Neutrophil (primary cell): ENCODE measurements around the gene TMEM143.
A peak's percentile ranks its signal among the peaks of the same experiment; 100 is the strongest.

Source experiments
- H3K27ac ChIP-seq: fragments of 200-600 bp; sonication (generic); 2 replicates; pipeline ENCODE4 v1.5.1; 2016; ENCODE audit warnings: mild to moderate bottlenecking, moderate library complexity
- H3K27me3 ChIP-seq: fragments of 200-600 bp; sonication (generic); 2 replicates; pipeline ENCODE4 v1.6.0; 2016; ENCODE audit warnings: mild to moderate bottlenecking
- H3K36me3 ChIP-seq: fragments of 200-600 bp; sonication (generic); 2 replicates; pipeline ENCODE4 v1.5.1; 2017
- H3K4me1 ChIP-seq, 2 experiments: fragments of 200-600 bp in 1 of 2; sonication (generic) in 1 of 2; 1 replicate in 1 of 2; 2 replicates in 1 of 2; pipeline versions ENCODE4 v1.5.1 to v1.6.1; 2013 to 2016; ENCODE audit warnings: low read depth in 1 of 2, low read length in 1 of 2, mild to moderate bottlenecking in 1 of 2, moderate library complexity in 1 of 2; ENCODE audit not compliant: control insufficient read depth in 1 of 2, insufficient read depth in 1 of 2
- H3K4me3 ChIP-seq, 2 experiments: fragments of 200-600 bp in 1 of 2; sonication (generic) in 1 of 2; 1 replicate in 1 of 2; 2 replicates in 1 of 2; pipeline ENCODE4 v1.5.1; 2013 to 2016; ENCODE audit warnings: low read depth in 1 of 2, low read length in 1 of 2, mild to moderate bottlenecking in 1 of 2, moderate library complexity in 1 of 2
- H3K9me3 ChIP-seq: fragments of 200-600 bp; sonication (generic); 2 replicates; pipeline ENCODE4 v1.5.1; 2016
- CTCF ChIP-seq: fragments of 200-600 bp; sonication (generic); IDR thresholded peaks from 2 replicates; pipeline ENCODE4 v1.5.1; 2016; ENCODE audit warnings: antibody characterized with exemption

Gene TMEM143

GRCh38 chr19:48329167-48329891 lies 34.4 kb downstream of the TMEM143 start:
- Histone ChIP-seq H3K36me3 (peaks cover 19% of the 10 kb centered on the region), H3K4me1 (peaks cover 94 to 95% of the 10 kb centered on the region in 2 experiments), H3K9me3 (no peaks in the 10 kb centered on the region), H3K4me3 (peak overlapping the region; percentile 51 to 57), H3K27me3 (no peaks in the 10 kb centered on the region), H3K27ac (peak overlapping the region; percentile 89)
- TF ChIP-seq CTCF, result no peak

- Histone ChIP-seq H3K27me3 (no peaks in the 10 kb centered on the region), H3K9me3 (no peaks in the 10 kb centered on the region), H3K27ac (peak within 1 kb of the TSS; percentile 99), H3K36me3 (peaks cover 16% of the 10 kb centered on the region), H3K4me3 (peak within 1 kb of the TSS; percentile 65 to 88), H3K4me1 (peaks cover 95 to 97% of the 10 kb centered on the region in 2 experiments)
- no peak for TF ChIP-seq CTCF
These were observed 38.4 kb downstream of the TMEM143 start, which contains the start of gene EMP3 for GRCh38 chr19:48325265-48325910. Gene EMP3 (plus strand): TSS chr19:48325552. CDS start chr19:48326845, 1,293 bp downstream.

- Histone ChIP-seq H3K36me3 (no peaks in the 10 kb centered on the region), H3K27ac (peak overlapping the region; percentile 99), H3K4me3 (peak overlapping the region; percentile 78 to 93), H3K4me1 (peaks cover 67 to 72% of the 10 kb centered on the region in 2 experiments), H3K27me3 (no peaks in the 10 kb centered on the region), H3K9me3 (no peaks in the 10 kb centered on the region)
- peak; percentile 67 for TF ChIP-seq CTCF
These were observed 41.8 kb downstream of the TMEM143 start for GRCh38 chr19:48321622-48322591.

GRCh38 chr19:48321372-48321621 lies 42.4 kb downstream of the TMEM143 start:
- peak overlapping the region; percentile 99 for H3K27ac ChIP-seq
- no peaks in the 10 kb centered on the region for H3K9me3 ChIP-seq
- no peaks in the 10 kb centered on the region for H3K27me3 ChIP-seq
- no peaks in the 10 kb centered on the region for H3K36me3 ChIP-seq
- TF ChIP-seq CTCF, result no peak
- H3K4me3 ChIP-seq, result peak overlapping the region; percentile 78 to 93
- H3K4me1 ChIP-seq, result peaks cover 61 to 65% of the 10 kb centered on the region in 2 experiments
